ENCODE measurements around the gene AGRN. TPM values are rescaled to one million over a fixed set of nuclear protein-coding genes. Genes with fewer than 3 reads are reported as not detected.
A peak's percentile ranks its signal among the peaks of the same experiment; 100 is the strongest.
"Not testable (repeated sequence)": the region's sequence is repeated elsewhere in the genome, so short reads cannot be mapped to it uniquely, and the experiment has no call there.

Gene AGRN
- total RNA-seq, 1 donor from 2014 or later, result 27.6 TPM

DNA sequence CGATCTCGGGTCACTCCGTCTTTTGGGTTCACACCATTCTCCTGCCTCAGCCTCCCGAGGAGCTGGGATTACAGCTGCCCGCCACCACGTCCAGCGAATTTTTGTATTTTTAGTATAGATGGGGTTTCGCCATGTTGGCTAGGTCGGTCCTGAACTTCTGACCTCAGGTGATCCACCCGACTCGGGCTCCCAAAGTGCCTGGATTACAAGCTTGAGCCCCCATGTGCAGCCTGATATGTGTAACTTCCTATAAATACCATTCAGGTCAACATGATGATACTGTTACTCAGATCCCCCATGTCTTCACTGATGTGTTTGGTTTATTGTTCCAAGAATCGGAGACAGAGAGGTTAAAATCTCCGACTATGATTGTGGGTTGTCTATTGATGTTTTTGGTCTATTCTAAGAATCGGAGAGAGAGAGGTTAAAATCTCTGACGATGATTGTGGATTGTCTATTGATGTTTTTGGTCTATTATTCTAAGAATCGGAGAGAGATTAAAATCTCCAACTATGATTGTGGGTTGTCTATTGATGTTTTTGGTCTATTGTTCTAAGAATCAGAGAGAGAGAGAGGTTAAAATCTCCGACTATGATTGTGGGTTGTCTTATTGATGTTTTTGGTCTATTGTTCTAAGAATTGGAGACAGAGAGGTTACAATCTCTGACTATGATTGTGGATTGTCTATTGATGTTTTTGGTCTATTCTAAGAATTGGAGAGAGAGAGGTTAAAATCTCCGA is 78.9 kb downstream of the AGRN start:
- Mint-ChIP-seq H3K27ac (peak overlapping the region; percentile 60), H3K27me3 (ENCODE audit: low read depth) (peaks cover 9% of the 10 kb centered on the region), H3K4me3 (ENCODE audit: low read depth) (no peak overlapping the region), H3K4me1 (ENCODE audit: low read depth) (peaks cover 14% of the 10 kb centered on the region), H3K36me3 (ENCODE audit: low read depth) (peaks cover 32% of the 10 kb centered on the region), H3K9me3 (peaks cover 28% of the 10 kb centered on the region)
- no peak for DNase-seq (ENCODE audit: low spot score)
- intact Hi-C loops (cut with micrococcal nuclease), result no loop called here

GRCh38 chr1:1099506-1100183 is 79.7 kb downstream of the AGRN start:
- intact Hi-C loops (cut with micrococcal nuclease), result no loop called here
- Mint-ChIP-seq H3K9me3 (peaks cover 28% of the 10 kb centered on the region), H3K27ac (peak overlapping the region; percentile 60), H3K36me3 (ENCODE audit: low read depth) (peaks cover 32% of the 10 kb centered on the region), H3K27me3 (ENCODE audit: low read depth) (peaks cover 9% of the 10 kb centered on the region), H3K4me3 (ENCODE audit: low read depth) (no peak overlapping the region), H3K4me1 (ENCODE audit: low read depth) (peaks cover 21% of the 10 kb centered on the region)
- DNase-seq (ENCODE audit: low spot score), result no peak

- no peak for DNase-seq (ENCODE audit: low spot score)
- intact Hi-C loops (cut with micrococcal nuclease), result no loop called here
- Mint-ChIP-seq H3K27ac (no peak overlapping the region), H3K27me3 (ENCODE audit: low read depth) (peaks cover 9% of the 10 kb centered on the region), H3K4me3 (ENCODE audit: low read depth) (no peak overlapping the region), H3K9me3 (peaks cover 28% of the 10 kb centered on the region), H3K36me3 (ENCODE audit: low read depth) (peaks cover 35% of the 10 kb centered on the region), H3K4me1 (ENCODE audit: low read depth) (peaks cover 21% of the 10 kb centered on the region)
These were observed 80.4 kb downstream of the AGRN start for GRCh38 chr1:1100296-1100695.

DNA sequence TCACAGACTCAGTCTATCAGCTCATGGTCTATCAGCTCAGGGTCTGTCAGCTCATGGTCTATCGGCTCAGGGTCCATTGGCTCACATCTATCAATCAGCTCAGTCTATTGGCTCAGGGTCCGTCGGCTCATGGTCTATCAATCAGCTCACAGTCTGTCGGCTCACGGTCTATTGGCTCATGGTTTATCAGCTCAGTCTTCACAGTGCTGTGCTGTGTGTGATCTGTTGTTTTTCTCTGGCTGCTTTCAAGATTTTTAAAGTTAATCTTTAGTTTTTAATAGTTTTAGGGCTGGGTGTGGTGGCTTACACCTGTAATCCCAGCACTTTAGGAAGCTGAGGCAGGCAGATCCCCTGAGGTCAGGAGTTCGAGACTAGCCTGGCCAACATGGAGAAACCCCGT is 81.6 kb downstream of the AGRN start:
- intact Hi-C loops (cut with micrococcal nuclease), result no loop called here
- Mint-ChIP-seq H3K36me3 (ENCODE audit: low read depth) (peaks cover 32% of the 10 kb centered on the region), H3K4me1 (ENCODE audit: low read depth) (peaks cover 21% of the 10 kb centered on the region), H3K27ac (no peak overlapping the region), H3K27me3 (ENCODE audit: low read depth) (peaks cover 9% of the 10 kb centered on the region), H3K4me3 (ENCODE audit: low read depth) (no peak overlapping the region), H3K9me3 (peaks cover 25% of the 10 kb centered on the region)
- DNase-seq (ENCODE audit: low spot score), result no peak

GRCh38 chr1:1104152-1104551 is 84.2 kb downstream of the AGRN start:
- Mint-ChIP-seq H3K4me1 (ENCODE audit: low read depth) (peaks cover 17% of the 10 kb centered on the region), H3K36me3 (ENCODE audit: low read depth) (peaks cover 28% of the 10 kb centered on the region), H3K9me3 (peaks cover 17% of the 10 kb centered on the region)
- DNase-seq (ENCODE audit: low spot score); H3K4me3 Mint-ChIP-seq (ENCODE audit: low read depth); intact Hi-C loops (cut with micrococcal nuclease); H3K27ac Mint-ChIP-seq; H3K27me3 Mint-ChIP-seq (ENCODE audit: low read depth): not testable (repeated sequence)

Other genes starting within 250 kb of the AGRN start
- not detected in 2 replicates for gene SAMD11, start 96.2 kb upstream of the AGRN start, total RNA-seq
- 150 and 154 TPM in 2 replicates for gene NOC2L, start 60.9 kb upstream of the AGRN start, total RNA-seq
- gene KLHL17, start 59.5 kb upstream of the AGRN start, total RNA-seq, result 36.8 and 41.6 TPM in 2 replicates
- 3.7 and 4.0 TPM in 2 replicates for gene PLEKHN1, start 53.6 kb upstream of the AGRN start, total RNA-seq
- gene PERM1, start 38.0 kb upstream of the AGRN start, total RNA-seq, result not detected in 2 replicates
- 2.0 and 3.1 TPM in 2 replicates for gene HES4, start 20.0 kb upstream of the AGRN start, total RNA-seq
- gene ISG15, start 6.6 kb upstream of the AGRN start, total RNA-seq, result 31.9 and 33.8 TPM in 2 replicates
- not detected in 2 replicates for gene RNF223, start 54.2 kb downstream of the AGRN start, total RNA-seq
- 20.5 and 22.1 TPM in 2 replicates for gene C1orf159, start 96.0 kb downstream of the AGRN start, total RNA-seq
- gene TTLL10, start 153.8 kb downstream of the AGRN start, total RNA-seq, result not detected in 2 replicates
- gene TNFRSF18, start 186.5 kb downstream of the AGRN start, total RNA-seq, result 219 and 231 TPM in 2 replicates
- 441 and 458 TPM in 2 replicates for gene TNFRSF4, start 194.0 kb downstream of the AGRN start, total RNA-seq
- gene SDF4, start 211.9 kb downstream of the AGRN start, total RNA-seq, result 161 and 164 TPM in 2 replicates
- gene B3GALT6, start 212.1 kb downstream of the AGRN start, total RNA-seq, result 34.6 and 35.8 TPM in 2 replicates
- gene C1QTNF12, start 226.6 kb downstream of the AGRN start, total RNA-seq, result 3.5 and 3.7 TPM in 2 replicates